Measurements from ENCODE around the gene RAB30.
"Not testable (repeated sequence)": the region's sequence is repeated elsewhere in the genome, so short reads cannot be mapped to it uniquely, and the experiment has no call there.

The RAB30 gene

GRCh38 chr11:82979824-82980223 is 91.9 kb downstream of the RAB30 start:
- no peak for DNase-seq

GRCh38 chr11:82978422-82979099 is 93.1 kb downstream of the RAB30 start:
- DNase-seq = no peak

DNA sequence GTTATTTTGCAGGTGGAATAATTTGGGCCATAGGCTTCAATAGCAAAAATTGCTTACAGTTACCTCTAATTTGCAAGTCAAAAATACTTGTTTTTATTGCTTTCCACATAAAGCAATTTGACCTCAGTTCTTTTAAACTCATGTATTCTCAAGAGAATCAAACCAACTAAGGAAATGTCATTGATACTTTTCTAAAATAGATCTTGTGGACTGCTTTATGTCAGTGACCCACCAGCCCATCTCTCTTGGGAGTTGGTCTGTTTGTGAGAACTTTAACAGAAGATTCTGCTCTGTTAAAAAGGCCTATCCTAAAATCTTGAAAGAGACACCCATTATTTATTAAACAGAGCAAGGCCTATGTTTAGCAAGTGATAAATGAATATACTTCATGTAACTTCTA is 94.9 kb downstream of the RAB30 start:
- no peak for DNase-seq

- DNase-seq = no peak
These were observed 95.8 kb downstream of the RAB30 start for GRCh38 chr11:82975882-82976281.

- DNase-seq = no peak
These were observed 96.8 kb downstream of the RAB30 start for GRCh38 chr11:82974851-82975250.

GRCh38 chr11:82974135-82974534 is 97.6 kb downstream of the RAB30 start:
- no peak for DNase-seq

DNA sequence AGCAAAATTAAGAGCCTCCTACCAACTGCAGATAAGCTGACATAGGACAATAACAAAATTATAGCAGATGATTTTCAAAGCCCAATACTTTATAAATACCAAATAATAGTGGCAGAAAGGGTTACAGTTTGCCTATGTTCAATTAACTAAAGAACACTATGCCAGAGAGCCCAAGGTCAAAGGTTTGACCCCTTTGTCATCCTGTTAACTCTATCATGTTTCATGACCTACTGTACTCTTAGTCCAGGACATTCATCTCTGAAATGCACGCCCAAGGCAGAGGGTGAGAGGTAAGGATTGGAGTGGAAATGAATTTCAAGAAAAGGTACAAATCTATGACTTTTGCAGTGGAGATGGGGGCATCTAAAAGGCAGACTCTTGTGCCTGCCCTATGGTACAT is 99.6 kb downstream of the RAB30 start:
- DNase-seq = no peak

DNA sequence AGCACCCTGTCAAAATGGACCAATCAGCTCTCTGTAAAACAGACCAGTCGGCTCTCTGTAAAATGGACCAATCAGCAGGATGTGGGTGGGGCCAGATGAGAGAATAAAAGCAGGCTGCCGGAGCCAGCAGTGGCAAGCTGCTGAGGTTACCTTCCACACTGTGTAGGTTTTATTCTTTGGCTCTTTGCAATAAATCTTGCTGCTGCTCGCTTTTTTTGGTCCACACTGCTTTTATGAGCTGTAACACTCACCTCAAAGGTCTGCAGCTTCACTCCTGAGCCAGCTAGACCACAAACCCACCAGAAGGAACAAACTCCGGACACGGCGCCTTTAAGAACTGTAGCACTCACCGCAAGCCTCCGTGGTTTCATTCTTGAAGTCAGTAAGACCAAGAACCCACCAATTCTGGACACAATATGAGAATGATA is 100.2 kb downstream of the RAB30 start:
- not testable (repeated sequence) for DNase-seq

- DNase-seq = not testable (repeated sequence)
These were observed 101.1 kb downstream of the RAB30 start for GRCh38 chr11:82970507-82971083.

GRCh38 chr11:82969811-82970210 is 101.9 kb downstream of the RAB30 start:
- no peak for DNase-seq

DNA sequence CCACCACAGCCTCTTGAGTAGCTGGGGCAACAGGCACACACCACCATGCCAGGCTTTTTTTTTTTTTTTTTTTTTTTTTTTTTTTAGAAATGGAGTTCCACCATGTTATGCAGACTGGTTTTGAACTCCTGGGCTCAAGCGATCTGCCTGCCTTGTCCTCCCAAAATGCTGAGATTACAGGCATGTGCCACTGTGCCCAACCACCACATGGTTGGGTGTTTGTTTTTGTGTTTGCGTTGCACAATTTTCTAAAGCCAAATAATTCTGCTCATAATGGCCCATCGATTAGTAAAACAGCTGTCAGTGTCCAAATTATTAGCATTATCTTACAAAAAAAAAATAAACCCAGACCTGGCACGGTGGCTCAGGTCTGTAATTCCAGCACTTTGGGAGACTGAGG is 104.3 kb downstream of the RAB30 start:
- no peak for DNase-seq

DNA sequence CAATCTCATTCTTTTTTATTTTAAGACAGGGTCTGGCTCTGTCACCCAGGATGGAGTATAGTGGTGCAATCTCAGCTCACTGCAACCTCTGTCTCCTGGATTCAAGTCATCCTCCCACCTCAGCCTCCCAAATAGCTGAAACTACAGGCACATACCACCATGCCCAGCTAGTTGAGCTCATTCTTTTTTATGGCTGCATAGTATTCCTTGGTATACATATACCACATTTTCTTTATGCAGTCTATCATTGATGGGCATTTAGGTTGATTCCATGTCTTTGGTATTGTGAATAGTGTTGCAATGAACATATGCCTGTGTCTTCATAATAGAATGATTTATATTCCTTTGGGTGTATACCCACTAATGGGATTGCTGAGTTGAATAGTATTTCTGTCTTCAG is 109.7 kb downstream of the RAB30 start:
- not testable (repeated sequence) for DNase-seq

DNA sequence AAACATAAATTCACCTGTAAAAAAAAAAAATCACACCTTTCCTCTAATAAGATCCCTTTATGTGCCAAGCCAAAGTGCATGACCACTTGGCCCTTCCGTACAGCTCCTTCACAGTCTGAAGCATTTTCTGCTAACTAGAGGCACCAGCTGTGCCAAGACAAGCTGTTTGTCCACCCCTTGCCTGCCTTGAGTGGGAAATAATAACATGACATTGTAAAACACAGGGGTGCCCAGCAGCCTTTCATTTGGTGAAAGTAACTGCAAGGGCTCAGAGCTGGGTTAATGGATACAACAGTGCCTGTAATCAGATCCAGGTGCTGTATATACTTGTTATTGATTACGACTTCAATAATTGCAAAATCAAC is 110.9 kb downstream of the RAB30 start:
- no peak for DNase-seq

DNA sequence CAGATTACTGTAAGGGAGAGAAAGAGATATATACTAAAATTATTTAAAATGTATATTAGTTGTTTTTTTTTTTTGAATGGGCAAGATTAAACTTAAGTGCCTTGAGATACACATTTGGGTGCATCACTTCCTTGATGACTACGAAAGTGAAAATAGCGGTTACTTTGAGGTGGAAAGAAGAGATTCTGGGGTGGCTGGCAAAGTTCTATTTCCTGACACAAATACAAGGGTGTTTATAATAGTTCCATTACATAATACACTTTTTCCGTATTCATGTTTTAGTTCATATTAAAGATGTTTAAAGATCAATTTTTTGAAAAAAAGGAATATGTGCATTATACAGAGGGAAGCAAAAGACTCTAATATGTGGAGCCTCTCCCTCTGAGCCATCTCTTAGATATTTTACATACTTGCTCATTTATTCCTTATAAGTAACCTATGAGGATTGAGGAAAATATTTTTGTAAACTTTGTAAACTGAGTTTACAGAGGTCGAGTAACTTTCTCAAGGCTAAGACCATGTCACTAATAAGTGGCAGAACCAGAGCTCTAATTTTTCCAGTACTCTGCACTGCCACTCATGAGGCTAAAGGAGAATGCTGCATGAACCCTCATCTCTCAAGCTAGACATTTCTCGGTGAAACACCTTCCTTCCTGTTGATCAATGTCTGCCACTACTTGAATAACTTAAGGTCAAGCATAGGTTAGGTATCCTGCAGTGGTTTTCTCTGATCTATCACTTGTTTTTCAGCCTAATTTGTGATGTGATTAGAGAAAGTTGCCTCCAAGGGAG is 111.5 kb downstream of the RAB30 start:
- no peak for DNase-seq

- DNase-seq = peak; percentile 67
These were observed 115.8 kb downstream of the RAB30 start for GRCh38 chr11:82955736-82956453.

GRCh38 chr11:82950502-82950901 is 121.2 kb downstream of the RAB30 start:
- DNase-seq = not testable (repeated sequence)

DNA sequence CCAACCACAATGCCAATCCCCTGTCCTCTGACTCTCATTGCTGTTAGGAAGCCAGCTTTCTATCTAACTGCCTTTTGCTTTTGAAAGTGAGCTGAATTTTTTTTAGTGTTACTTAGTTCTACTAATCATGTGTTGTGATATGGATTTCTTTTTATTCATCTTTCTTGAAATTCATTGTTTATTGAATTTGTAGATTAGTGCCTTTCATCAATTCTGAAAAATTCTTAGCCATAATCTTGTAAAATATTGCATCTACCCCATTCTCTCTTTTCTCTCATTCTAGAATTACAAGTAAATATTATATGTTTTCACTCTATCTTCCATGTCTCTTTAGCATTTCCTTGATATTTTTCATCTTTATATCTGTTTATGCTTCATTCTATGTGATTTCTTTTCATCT is 122.3 kb downstream of the RAB30 start:
- DNase-seq = no peak

- DNase-seq = no peak
These were observed 126.0 kb downstream of the RAB30 start for GRCh38 chr11:82945682-82946081.

GRCh38 chr11:82945041-82945440 is 126.7 kb downstream of the RAB30 start:
- DNase-seq = not testable (repeated sequence)

DNA sequence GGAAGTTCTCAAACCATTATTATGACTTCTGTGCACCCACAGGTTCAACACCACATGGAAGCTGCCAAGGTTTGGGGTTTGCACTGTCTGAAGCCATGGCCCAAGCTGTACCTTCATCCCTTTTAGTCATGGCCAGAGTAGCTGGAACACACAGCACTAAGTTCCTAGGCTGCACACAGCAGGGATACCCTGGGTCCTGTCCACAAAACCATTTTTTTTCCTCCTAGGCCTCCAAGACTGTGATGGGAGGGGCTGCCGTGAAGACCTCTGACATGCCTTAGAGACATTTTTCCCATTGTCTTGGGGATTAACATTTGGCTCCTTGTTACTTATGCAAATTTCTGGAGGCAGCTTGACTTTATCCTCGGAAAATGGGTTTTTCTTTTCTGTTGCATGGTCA is 127.5 kb downstream of the RAB30 start:
- no peak for DNase-seq

DNA sequence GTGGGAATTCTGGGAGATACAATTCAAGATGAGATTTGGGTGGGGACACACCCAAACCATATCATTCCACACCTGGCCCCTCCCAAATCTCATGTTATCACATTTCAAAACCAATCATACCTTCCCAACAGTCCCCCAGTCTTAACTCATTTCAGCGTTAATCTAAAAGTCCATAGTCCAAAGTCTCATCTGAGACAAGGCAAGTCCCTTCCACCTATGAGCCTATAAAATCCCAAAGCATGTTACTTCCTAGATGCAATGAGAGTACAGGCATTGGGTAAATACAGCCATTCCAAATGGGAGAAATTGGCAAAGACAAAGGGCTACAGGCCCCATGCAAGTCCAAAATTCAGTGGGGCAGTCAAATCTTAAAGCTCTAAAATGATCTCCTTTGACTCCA is 128.3 kb downstream of the RAB30 start:
- DNase-seq = not testable (repeated sequence)

DNA sequence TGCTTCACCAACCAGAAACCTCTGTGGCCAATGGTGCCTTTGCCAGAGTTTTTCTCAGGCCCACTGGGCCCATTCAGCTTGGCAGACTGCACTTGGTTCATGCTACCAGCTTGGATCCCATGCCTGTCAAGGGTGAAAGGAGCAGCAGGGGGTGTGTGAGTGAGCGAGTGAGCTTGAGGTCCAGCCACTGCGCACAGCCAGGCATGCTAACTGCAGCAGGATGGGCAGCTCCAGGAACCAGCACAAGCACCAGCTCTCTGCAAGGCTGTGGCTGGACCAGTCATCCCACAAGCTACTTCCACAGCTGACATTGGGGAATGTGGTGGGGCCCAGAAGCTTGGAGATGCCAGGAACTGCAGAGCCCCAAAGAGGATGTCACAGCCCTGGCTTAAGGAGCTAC is 129.3 kb downstream of the RAB30 start:
- no peak for DNase-seq

DNA sequence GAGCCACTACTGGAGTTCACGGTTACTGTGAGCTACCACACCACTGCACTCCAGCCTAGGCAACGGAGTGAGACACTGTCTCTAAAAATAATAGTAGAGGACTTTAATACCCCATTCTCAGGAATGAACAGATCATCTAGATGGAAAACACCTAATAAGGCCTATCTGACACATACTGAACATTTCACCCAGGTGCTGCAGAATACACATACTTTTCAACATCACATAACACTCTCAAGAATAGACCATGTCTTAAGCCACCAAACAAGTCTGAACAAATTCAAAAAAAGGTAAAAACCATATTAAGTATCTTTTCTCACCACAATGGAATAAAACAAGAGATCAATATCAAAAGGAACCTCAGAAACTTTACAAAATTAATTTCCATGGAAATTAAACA is 132.2 kb downstream of the RAB30 start:
- no peak for DNase-seq

- DNase-seq = no peak
These were observed 134.1 kb downstream of the RAB30 start for GRCh38 chr11:82937554-82937953.

Data from NK-92 treated with Interleukin-12 subunit alpha and Interleukin-12 subunit beta, amount 100 ng/mL, for 24 hours (cell line).